Measurements from ENCODE around the gene KSR1. TPM values are rescaled to one million over a fixed set of nuclear protein-coding genes. Genes with fewer than 3 reads are reported as not detected.

Gene KSR1
- total and polyA plus RNA-seq, 2 of the 8 experiments (the other 6 are each of a cell fraction or from before 2014, with no cell fraction given) = 14.1 to 34.7 TPM

DNA sequence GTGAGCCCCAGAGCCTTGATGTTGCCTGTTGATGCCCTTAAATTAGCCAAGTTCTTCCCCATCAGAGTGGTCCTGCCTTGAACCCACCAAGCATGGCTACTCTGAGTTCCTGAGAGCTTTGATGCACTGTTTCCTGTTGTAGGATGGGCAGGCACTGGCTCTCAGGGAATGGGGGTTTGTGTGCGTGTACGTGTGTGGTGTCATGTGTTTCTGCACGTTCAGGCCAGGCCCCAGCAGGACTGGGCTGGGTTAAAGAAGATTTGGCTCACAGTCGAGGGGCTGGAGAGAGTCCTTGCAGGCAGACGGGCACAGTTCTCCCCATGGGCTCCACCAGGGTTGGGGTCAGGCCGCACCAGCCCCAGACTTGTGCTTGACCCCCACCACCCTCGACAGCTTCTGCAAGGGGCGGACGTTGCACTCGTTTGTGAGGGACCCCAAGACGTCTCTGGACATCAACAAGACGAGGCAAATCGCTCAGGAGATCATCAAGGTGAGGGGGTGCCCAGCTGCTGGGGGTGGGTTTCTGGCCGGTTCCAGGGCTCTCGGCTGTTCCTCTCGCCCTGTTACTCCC, 151.4 kb downstream of the KSR1 start:
- Histone ChIP-seq H4K5ac (ENCODE audit: insufficient read length, low read depth, low read length) (no peak overlapping the region), H4K8ac (ENCODE audit: extremely low read depth, insufficient read depth, low read length) (no peak overlapping the region), H3K9me3 (ENCODE audit: insufficient read depth in 2 of 2, low read depth in 1 of 2, low read length in 1 of 2) (no peaks in the 10 kb centered on the region), H2AK5ac (ENCODE audit: low read depth, low read length) (no peak overlapping the region), H3K23ac (ENCODE audit: insufficient read length) (no peak overlapping the region), H2BK5ac (ENCODE audit: low read depth, low read length) (no peak overlapping the region), H3K23me2 (ENCODE audit: low read depth, low read length) (no peaks in the 10 kb centered on the region), H4K91ac (replicated peaks; ENCODE audit: insufficient read length, low read length) (no peak overlapping the region), H2AFZ (ENCODE audit: low read length) (no peak overlapping the region), H3K9ac (replicated peaks in 1 of 4; ENCODE audit: extremely low read depth in 1 of 4, low read depth in 3 of 4, low read length in 3 of 4) (no peak overlapping the region), H3K14ac (ENCODE audit: insufficient read length) (no peak overlapping the region), H2BK12ac (ENCODE audit: low read depth, low read length) (no peak overlapping the region), H2BK20ac (ENCODE audit: low read length) (no peak overlapping the region), H3K79me1 (ENCODE audit: low read depth, low read length) (no peaks in the 10 kb centered on the region), H2BK120ac (replicated peaks; ENCODE audit: low read depth, low read length) (no peak overlapping the region), H3K36me3 (ENCODE audit: control insufficient read depth in 2 of 4, insufficient read depth in 4 of 4, low read length in 3 of 4) (peaks cover 0 to 11% (median 6%) of the 10 kb centered on the region in 4 experiments; a peak in 7 of 8 replicates), H3K18ac (ENCODE audit: extremely low read depth, low read length) (no peak overlapping the region), H2BK15ac (ENCODE audit: low read length) (no peak overlapping the region), H3K4me1 (replicated peaks in 1 of 4; ENCODE audit: control insufficient read depth in 3 of 4, insufficient read depth in 4 of 4, low read length in 3 of 4) (no peaks in the 10 kb centered on the region; a peak in 1 of 7 replicates), H3K27ac (ENCODE audit: low read depth, low read length) (no peak overlapping the region), H3K4ac (replicated peaks; ENCODE audit: insufficient read length, low read depth, low read length) (no peak overlapping the region), H3K4me2 (ENCODE audit: insufficient read depth in 1 of 2, low read depth in 2 of 2, low read length in 2 of 2) (no peak overlapping the region), H3K4me3 (ENCODE audit: extremely low read depth in 1 of 4, insufficient read depth in 2 of 4, low read depth in 3 of 4, low read length in 4 of 4) (no peak overlapping the region), H3K79me2 (ENCODE audit: control insufficient read depth in 1 of 2, insufficient read depth in 2 of 2, low read length in 2 of 2) (no peaks in the 10 kb centered on the region), H3K56ac (replicated peaks; ENCODE audit: insufficient read length, low read depth, low read length) (no peak overlapping the region), H4K20me1 (replicated peaks in 1 of 2; ENCODE audit: control insufficient read depth in 1 of 2, insufficient read depth in 2 of 2, low read length in 2 of 2) (no peaks in the 10 kb centered on the region), H3K27me3 (replicated peaks in 1 of 4; ENCODE audit: control insufficient read depth in 3 of 4, extremely low read depth in 1 of 4, insufficient read depth in 3 of 4, low read length in 3 of 4) (no peaks in the 10 kb centered on the region)
- DNase-seq (ENCODE audit: low read depth in 1 of 2, low spot score in 2 of 2) = no peak
- no peak for FAIRE-seq
- ChIA-PET POLR2A (ENCODE audit: partially characterized antibody) (no interaction called here), CTCF (ENCODE audit: partially characterized antibody) (interaction anchor here (0.9 to 13.1 kb wide), 7 partner anchors 9 to 372 kb away, joined by 3 to 305 read pairs (median 4); partner anchors contain the start of gene KSR1)
- 90% methylated on average over 10 of the region's 16 CpGs; no CpG with 5 or more reads in 1 of the 2 experiments for WGBS, 2 experiments (ENCODE audit: extremely low coverage in 1 of 2, insufficient coverage in 1 of 2, insufficient read length in 1 of 2, insufficient replicate concordance in 2 of 2, low coverage in 1 of 2, low lambda C conversion rate in 2 of 2, missing lambda C conversion rate in 1 of 2)
- TF ChIP-seq TAF7 (optimal IDR thresholded peaks at IDR 0.05; ENCODE audit: borderline replicate concordance, low read depth, low read length) = no peak
- no peak for TF ChIP-seq SP2 (IDR thresholded peaks at IDR 0.05; ENCODE audit: low read length)
- TF ChIP-seq TCF12 (IDR thresholded peaks at IDR 0.05; ENCODE audit: low read depth, low read length) = no peak
- no peak for TF ChIP-seq SIN3A (conservative IDR thresholded peaks at IDR 0.05 in 1 of 2, IDR thresholded peaks at IDR 0.05 in 1 of 2; ENCODE audit: low read depth in 1 of 2, low read length in 2 of 2)
- no peak for TF ChIP-seq CEBPB (IDR thresholded peaks at IDR 0.05; ENCODE audit: low read depth, low read length)
- TF ChIP-seq ATF2 (IDR thresholded peaks at IDR 0.05; ENCODE audit: low read length) = no peak
- TF ChIP-seq EP300 (IDR thresholded peaks at IDR 0.05; ENCODE audit: borderline replicate concordance in 1 of 2, low read depth in 2 of 2, low read length in 2 of 2) = no peak
- TF ChIP-seq SP1 (IDR thresholded peaks at IDR 0.05; ENCODE audit: low read depth, low read length) = no peak
- TF ChIP-seq, protein P1, sequence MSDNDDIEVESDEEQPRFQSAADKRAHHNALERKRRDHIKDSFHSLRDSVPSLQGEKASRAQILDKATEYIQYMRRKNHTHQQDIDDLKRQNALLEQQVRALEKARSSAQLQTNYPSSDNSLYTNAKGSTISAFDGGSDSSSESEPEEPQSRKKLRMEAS (IDR thresholded peaks at IDR 0.05) = no peak
- no peak for TF ChIP-seq YY1 (IDR thresholded peaks at IDR 0.05; ENCODE audit: low read depth, low read length)
- TF ChIP-seq HDAC2 (IDR thresholded peaks at IDR 0.05; ENCODE audit: borderline replicate concordance in 1 of 2, low read depth in 2 of 2, low read length in 2 of 2) = no peak

All from H1 (cell line).